Liver (tissue), 3 donors: ENCODE results near the gene CCDC86.

Experiments used
- ATF3 ChIP-seq: IDR thresholded peaks from 2 replicates; pipeline ENCODE4 v1.6.1; 2016; ENCODE audit warnings: antibody characterized with exemption
- CTCF ChIP-seq: fragments of 150-350 bp; IDR thresholded peaks from 2 replicates; pipeline ENCODE4 v1.5.1; 2017; ENCODE audit warnings: improper control_type of control experiment, low read depth, low read length; ENCODE audit not compliant: missing input control
- FOXA2 ChIP-seq: IDR thresholded peaks from 2 replicates; pipeline ENCODE4 v1.6.1; 2016; ENCODE audit warnings: antibody characterized with exemption
- GABPA ChIP-seq, 2 donors: IDR thresholded peaks in 1 of 2; conservative IDR thresholded peaks in 1 of 2; 2 replicates each; pipeline ENCODE4 v1.6.1; 2016; ENCODE audit warnings: antibody characterized with exemption in 2 of 2, mild to moderate bottlenecking in 1 of 2, moderate library complexity in 1 of 2
- HNF4A ChIP-seq, 2 donors: conservative IDR thresholded peaks; 2 replicates each; pipeline ENCODE4 v1.6.1; 2016; ENCODE audit warnings: antibody characterized with exemption in 2 of 2, mild to moderate bottlenecking in 2 of 2
- HNF4G ChIP-seq: IDR thresholded peaks from 2 replicates; pipeline ENCODE4 v1.6.1; 2016; ENCODE audit warnings: antibody characterized with exemption
- JUND ChIP-seq, 2 donors: IDR thresholded peaks; 2 replicates each; pipeline ENCODE4 v1.6.1; 2016; ENCODE audit warnings: antibody characterized with exemption in 2 of 2
- MAX ChIP-seq: IDR thresholded peaks from 2 replicates; pipeline ENCODE4 v1.6.1; 2016; ENCODE audit warnings: antibody characterized with exemption
- RAD21 ChIP-seq, 2 donors: IDR thresholded peaks; 2 replicates each; pipeline ENCODE4 v1.6.1; 2016; ENCODE audit warnings: antibody characterized with exemption in 2 of 2, mild to moderate bottlenecking in 2 of 2
- RXRA ChIP-seq, 2 donors: IDR thresholded peaks; 2 replicates each; pipeline ENCODE4 v1.6.1; 2017 to 2018; ENCODE audit warnings: antibody characterized with exemption in 2 of 2, mild to moderate bottlenecking in 1 of 2
- SP1 ChIP-seq: IDR thresholded peaks from 2 replicates; pipeline ENCODE4 v1.6.1; 2018; ENCODE audit warnings: antibody characterized with exemption, mild to moderate bottlenecking
- TAF1 ChIP-seq: conservative IDR thresholded peaks from 2 replicates; pipeline ENCODE4 v1.6.1; 2016; ENCODE audit warnings: antibody characterized with exemption, mild to moderate bottlenecking
- YY1 ChIP-seq: IDR thresholded peaks from 2 replicates; pipeline ENCODE4 v1.6.1; 2016; ENCODE audit warnings: antibody characterized with exemption, mild to moderate bottlenecking
- ZBTB33 ChIP-seq: IDR thresholded peaks from 2 replicates; pipeline ENCODE4 v1.6.1; 2016; ENCODE audit warnings: antibody characterized with exemption
- donor health status: healthy.
- donor health status: healthy.

GRCh38 chr11:60818057-60818456 is 23.9 kb upstream of the CCDC86 start:
- TF ChIP-seq CTCF (no peak), JUND (IDR thresholded peaks at IDR 0.05) (no peak), MAX (no peak), SP1 (no peak), RXRA (IDR thresholded peaks at IDR 0.05) (no peak), TAF1 (no peak), GABPA (IDR thresholded peaks at IDR 0.05 in 1 of 2, conservative IDR thresholded peaks at IDR 0.05 in 1 of 2) (no peak), YY1 (no peak), ZBTB33 (no peak), HNF4A (conservative IDR thresholded peaks at IDR 0.05) (no peak), HNF4G (no peak), ATF3 (no peak), RAD21 (IDR thresholded peaks at IDR 0.05) (no peak), FOXA2 (no peak)
